KMS-11 (cell line): ENCODE data around the gene NCK2.

Experiments used
- H2AFZ ChIP-seq: fragments of 200-600 bp; sonication (generic); 2 replicates; pipeline ENCODE4 v1.6.1; 2016; ENCODE audit warnings: antibody characterized with exemption, mixed run types, low read depth
- H3K27ac ChIP-seq: fragments of 200-600 bp; sonication (generic); 2 replicates; pipeline ENCODE4 v1.6.1; 2016; ENCODE audit warnings: mild to moderate bottlenecking, mixed run types
- H3K27me3 ChIP-seq: fragments of 200-600 bp; sonication (generic); 2 replicates; pipeline ENCODE4 v1.6.1; 2017; ENCODE audit warnings: mild to moderate bottlenecking, low read depth, mixed run types, moderate library complexity; ENCODE audit not compliant: insufficient read depth
- H3K36me3 ChIP-seq: fragments of 200-600 bp; sonication (generic); 2 replicates; pipeline ENCODE4 v1.6.1; 2017; ENCODE audit warnings: mild to moderate bottlenecking, mixed run types; ENCODE audit not compliant: insufficient read depth
- H3K4me1 ChIP-seq: fragments of 200-600 bp; sonication (generic); 2 replicates; pipeline ENCODE4 v1.6.1; 2016; ENCODE audit warnings: mild to moderate bottlenecking, low read depth, mixed run types; ENCODE audit not compliant: poor library complexity, severe bottlenecking
- H3K4me2 ChIP-seq: fragments of 200-600 bp; sonication (generic); 2 replicates; pipeline ENCODE4 v1.7.0; 2016; ENCODE audit warnings: mild to moderate bottlenecking, mixed run types
- H3K4me3 ChIP-seq: fragments of 200-600 bp; sonication (generic); IDR thresholded peaks from 2 replicates; pipeline ENCODE4 v1.6.1; 2017; ENCODE audit warnings: low read depth, low read length, mixed read lengths; ENCODE audit not compliant: insufficient read depth
- H3K79me2 ChIP-seq: fragments of 200-600 bp; sonication (generic); 2 replicates; pipeline ENCODE4 v1.6.1; 2016; ENCODE audit warnings: low read depth, mixed run types; ENCODE audit not compliant: insufficient read depth
- H3K9ac ChIP-seq: fragments of 200-600 bp; sonication (generic); 2 replicates; pipeline ENCODE4 v1.6.1; 2016; ENCODE audit warnings: mild to moderate bottlenecking, mixed run types
- H4K20me1 ChIP-seq: fragments of 200-600 bp; sonication (generic); 2 replicates; pipeline ENCODE4 v1.6.1; 2016; ENCODE audit warnings: mild to moderate bottlenecking, mixed run types; ENCODE audit not compliant: insufficient read depth
- CTCF ChIP-seq: fragments of 200-600 bp; sonication (generic); conservative IDR thresholded peaks from 2 replicates; pipeline ENCODE4 v1.6.1; 2017; ENCODE audit warnings: low read depth, mild to moderate bottlenecking, antibody characterized with exemption, low read length, moderate library complexity, mixed read lengths

Gene NCK2

DNA sequence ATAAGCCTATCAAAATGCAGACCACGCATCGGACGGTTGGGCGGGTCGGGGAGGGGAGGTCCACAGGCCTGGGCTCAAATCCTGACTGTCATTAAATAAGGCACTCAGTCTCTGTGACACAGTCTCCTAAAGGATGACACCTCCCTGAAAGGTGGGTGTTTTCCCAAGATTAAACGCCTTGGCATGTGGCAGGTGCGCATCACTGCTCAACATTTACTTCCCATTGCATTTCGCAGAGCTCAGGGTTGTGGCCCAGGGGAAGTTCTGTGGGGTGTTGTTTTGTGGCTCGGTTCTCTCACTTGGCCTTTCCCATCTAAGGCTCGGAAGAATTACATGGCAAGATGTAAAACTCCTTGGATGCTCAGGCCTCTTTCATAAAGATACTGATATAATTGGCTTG, 107.4 kb downstream of the NCK2 start:
- TF ChIP-seq CTCF: no peak
- no peak overlapping the region for H3K4me3 ChIP-seq
- H3K4me2 ChIP-seq: no peak overlapping the region
- no peak overlapping the region for H3K9ac ChIP-seq
- no peaks in the 10 kb centered on the region for H3K4me1 ChIP-seq
- H4K20me1 ChIP-seq: no peaks in the 10 kb centered on the region
- no peaks in the 10 kb centered on the region for H3K36me3 ChIP-seq
- H3K79me2 ChIP-seq: no peaks in the 10 kb centered on the region
- H2AFZ ChIP-seq: no peak overlapping the region
- H3K27me3 ChIP-seq: no peaks in the 10 kb centered on the region
- no peak overlapping the region for H3K27ac ChIP-seq

DNA sequence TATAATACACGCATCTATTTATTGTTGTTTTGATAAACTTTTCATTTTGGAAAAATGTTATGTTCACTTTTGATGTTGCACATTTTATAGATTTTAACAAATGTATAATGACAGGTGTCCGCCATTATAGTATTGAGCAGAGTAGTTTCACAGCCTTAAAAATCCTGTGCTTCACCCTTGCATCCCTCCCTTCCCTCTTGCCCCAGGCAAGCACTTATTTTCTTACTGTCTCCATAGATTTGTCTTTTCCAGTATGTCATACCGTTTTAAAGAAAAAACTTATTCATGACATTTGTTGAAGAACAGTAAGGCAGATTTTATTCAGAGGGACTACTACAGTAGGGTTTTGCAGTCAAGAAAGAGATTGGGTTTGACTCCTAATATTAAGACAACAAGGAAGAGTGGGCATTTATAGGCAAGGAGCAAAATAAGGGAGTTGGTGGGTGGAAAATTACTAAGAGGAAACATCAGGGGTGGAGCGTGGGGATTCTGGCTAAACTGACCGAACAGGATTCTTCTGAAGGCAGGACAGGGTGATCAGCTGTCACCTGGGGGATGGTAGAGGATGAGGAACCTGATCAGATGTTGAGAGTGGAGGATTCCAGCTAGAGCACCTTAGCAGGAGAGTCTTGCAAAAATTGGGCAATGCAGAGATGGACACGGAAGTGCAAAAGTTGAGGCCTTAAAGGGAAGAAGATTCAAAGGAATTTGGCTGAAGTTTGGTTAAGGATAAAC, 108.8 kb downstream of the NCK2 start:
- no peak for TF ChIP-seq CTCF
- Histone ChIP-seq H3K4me2 (no peak overlapping the region), H2AFZ (no peak overlapping the region), H3K27me3 (no peaks in the 10 kb centered on the region), H3K4me1 (no peaks in the 10 kb centered on the region), H3K9ac (no peak overlapping the region), H3K4me3 (no peak overlapping the region), H3K27ac (no peak overlapping the region), H3K79me2 (no peaks in the 10 kb centered on the region), H3K36me3 (no peaks in the 10 kb centered on the region), H4K20me1 (no peaks in the 10 kb centered on the region)

- Histone ChIP-seq H3K36me3 (no peaks in the 10 kb centered on the region), H3K4me1 (no peaks in the 10 kb centered on the region), H4K20me1 (no peaks in the 10 kb centered on the region), H3K4me2 (no peak overlapping the region), H3K79me2 (no peaks in the 10 kb centered on the region), H3K4me3 (no peak overlapping the region), H2AFZ (no peak overlapping the region), H3K27me3 (no peaks in the 10 kb centered on the region), H3K27ac (no peak overlapping the region), H3K9ac (no peak overlapping the region)
- TF ChIP-seq CTCF: no peak
Observed at GRCh38 chr2:105854972-105855371, 110.3 kb downstream of the NCK2 start.

DNA sequence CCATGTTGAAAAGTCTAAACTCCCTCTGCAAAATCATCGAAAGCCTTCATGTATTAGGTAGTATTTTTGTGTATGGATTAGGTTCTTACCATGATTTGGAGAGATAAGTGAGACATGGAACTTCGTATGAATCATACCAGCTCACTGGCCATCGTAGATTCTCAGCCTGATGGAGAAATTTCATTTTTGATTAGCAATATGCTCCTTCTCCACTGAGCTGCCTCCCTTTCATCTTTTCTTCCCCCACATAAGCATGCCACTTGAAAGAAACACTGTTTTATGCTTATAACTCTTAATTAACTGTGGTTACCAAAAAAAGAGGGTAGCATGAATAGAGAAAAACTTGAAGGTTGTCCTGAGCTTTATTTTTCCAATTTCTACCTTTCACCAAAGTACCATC, 111.9 kb downstream of the NCK2 start:
- no peak overlapping the region for H3K4me2 ChIP-seq
- no peak overlapping the region for H2AFZ ChIP-seq
- no peak overlapping the region for H3K9ac ChIP-seq
- no peak overlapping the region for H3K27ac ChIP-seq
- TF ChIP-seq CTCF: no peak
- no peaks in the 10 kb centered on the region for H3K79me2 ChIP-seq
- H3K36me3 ChIP-seq: no peaks in the 10 kb centered on the region
- no peak overlapping the region for H3K4me3 ChIP-seq
- no peaks in the 10 kb centered on the region for H4K20me1 ChIP-seq
- H3K4me1 ChIP-seq: no peaks in the 10 kb centered on the region
- H3K27me3 ChIP-seq: no peaks in the 10 kb centered on the region
